Peyer's patch (tissue), 4 donors: Measurements from ENCODE around the gene TMCO4.

Source experiments
- CTCF ChIP-seq, 6 experiments: fragments of 450-650 bp in 4 of 6; fragments of 200-600 bp in 2 of 6; sonication (generic) in 1 of 6; IDR thresholded peaks; one replicate each; pipeline ENCODE4 v1.5.1; 2017 to 2019; ENCODE audit warnings: antibody characterized with exemption in 6 of 6, mild to moderate bottlenecking in 3 of 6, moderate library complexity in 1 of 6
- POLR2A ChIP-seq, 2 donors: fragments of 450-650 bp; IDR thresholded peaks; one replicate each; pipeline ENCODE4 v1.5.1; 2017; ENCODE audit warnings: antibody characterized with exemption in 2 of 2, mild to moderate bottlenecking in 2 of 2, moderate library complexity in 2 of 2

GRCh38 chr1:19814244-19814661 lies 14.5 kb upstream of the TMCO4 start:
- TF ChIP-seq CTCF (IDR thresholded peaks at IDR 0.05) (no peak), POLR2A (IDR thresholded peaks at IDR 0.05) (no peak)
